Measurements from ENCODE around the gene TENT5D. TPM values are rescaled to one million over a fixed set of nuclear protein-coding genes. Genes with fewer than 3 reads are reported as not detected.
"Not testable (repeated sequence)": the region's sequence is repeated elsewhere in the genome, so short reads cannot be mapped to it uniquely, and the experiment has no call there.

TENT5D gene
- 0.15 and 0.17 TPM in 2 replicates for total RNA-seq

GRCh38 chrX:80420147-80420546 lies at the start of gene TENT5D:
Gene TENT5D, plus strand, starts transcription at chrX:80420447. Its CDS starts 22,093 bp downstream, at chrX:80442540.
- DNase-seq (ENCODE audit: low read depth), result no peak

- DNase-seq (ENCODE audit: low read depth), result not testable (repeated sequence)
Measured at GRCh38 chrX:80385651-80386050, 34.6 kb upstream of the TENT5D start.

- DNase-seq (ENCODE audit: low read depth), result no peak
Measured at GRCh38 chrX:80388206-80388605, 32.0 kb upstream of the TENT5D start.

GRCh38 chrX:80412042-80412441 lies 8.2 kb upstream of the TENT5D start:
- no peak for DNase-seq (ENCODE audit: low read depth)

- DNase-seq (ENCODE audit: low read depth), result no peak
Measured at GRCh38 chrX:80423000-80423399, 2.8 kb downstream of the TENT5D start.

GRCh38 chrX:80423744-80424143 lies 3.5 kb downstream of the TENT5D start:
- no peak for DNase-seq (ENCODE audit: low read depth)

- DNase-seq (ENCODE audit: low read depth), result no peak
Measured at GRCh38 chrX:80430826-80431504, 10.7 kb downstream of the TENT5D start.

- DNase-seq (ENCODE audit: low read depth), result no peak
Measured at GRCh38 chrX:80431505-80431832, 11.2 kb downstream of the TENT5D start.

- DNase-seq (ENCODE audit: low read depth), result no peak
Measured at GRCh38 chrX:80432441-80432840, 12.2 kb downstream of the TENT5D start.

- no peak for DNase-seq (ENCODE audit: low read depth)
Measured at GRCh38 chrX:80432863-80433262, 12.6 kb downstream of the TENT5D start.

- DNase-seq (ENCODE audit: low read depth), result not testable (repeated sequence)
Measured at GRCh38 chrX:80468166-80468565, 47.9 kb downstream of the TENT5D start.

- no peak for DNase-seq (ENCODE audit: low read depth)
Measured at GRCh38 chrX:80471582-80471981, 51.3 kb downstream of the TENT5D start.

GRCh38 chrX:80485543-80485942 lies 65.3 kb downstream of the TENT5D start:
- no peak for DNase-seq (ENCODE audit: low read depth)

GRCh38 chrX:80486299-80486698 lies 66.1 kb downstream of the TENT5D start:
- DNase-seq (ENCODE audit: low read depth), result no peak

- DNase-seq (ENCODE audit: low read depth), result no peak
Measured at GRCh38 chrX:80489166-80489565, 68.9 kb downstream of the TENT5D start.
